Measurements from ENCODE around the gene TMEM51.

Gene TMEM51

DNA sequence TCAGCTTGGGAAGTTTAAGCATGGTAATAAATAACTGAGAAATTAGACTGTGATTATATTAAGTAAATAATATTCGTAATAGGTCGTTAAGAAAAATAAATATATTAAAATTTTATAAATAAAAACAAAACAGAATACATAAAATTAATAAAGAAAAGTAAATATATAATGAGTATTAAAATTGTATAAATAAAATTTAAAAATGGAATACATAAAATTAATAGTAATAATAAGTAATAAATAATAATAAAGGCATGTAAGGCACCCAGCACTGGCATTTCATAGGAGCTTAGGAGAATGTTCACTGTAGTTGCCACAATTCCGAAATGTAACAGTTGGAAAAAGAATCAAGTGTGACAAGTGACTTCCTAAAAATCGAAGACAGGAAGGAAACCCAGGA lies 47.7 kb downstream of the TMEM51 start:
- DNase-seq: no peak

GRCh38 chr1:15201849-15202551 lies 48.5 kb downstream of the TMEM51 start:
- DNase-seq: no peak

GRCh38 chr1:15204931-15205330 lies 51.4 kb downstream of the TMEM51 start:
- no peak for DNase-seq

- no peak for DNase-seq
Measured at GRCh38 chr1:15205586-15206346, 52.2 kb downstream of the TMEM51 start.

DNA sequence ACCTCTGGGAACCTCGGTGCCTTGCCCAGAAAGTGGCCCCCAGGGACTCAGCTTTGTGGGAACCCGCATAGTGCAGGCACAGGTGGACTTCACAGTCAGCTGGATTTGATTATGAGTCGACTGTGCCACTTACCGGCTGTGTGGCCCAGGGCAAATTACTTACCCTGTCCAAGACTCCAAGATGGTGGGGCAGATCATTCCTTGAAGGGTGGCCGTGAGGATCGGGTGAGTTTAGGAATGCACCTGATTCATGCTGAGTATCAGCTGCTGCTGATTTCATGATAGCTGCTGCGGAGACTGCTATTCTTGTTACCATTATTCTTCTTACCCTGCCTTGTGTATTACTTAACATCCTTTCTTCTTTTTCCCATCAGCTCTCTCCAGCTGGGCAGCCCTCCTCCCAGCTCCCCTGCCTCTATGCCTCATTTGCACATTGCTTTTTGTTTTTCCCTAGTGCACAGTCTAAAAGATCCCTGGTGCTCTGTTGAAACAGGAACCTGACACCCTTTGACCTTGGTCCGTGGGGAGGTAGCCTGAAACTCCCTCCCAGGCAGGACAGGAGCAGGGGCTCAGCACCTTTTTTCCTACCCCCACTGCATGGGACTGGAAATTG lies 53.0 kb downstream of the TMEM51 start:
- DNase-seq: no peak

DNA sequence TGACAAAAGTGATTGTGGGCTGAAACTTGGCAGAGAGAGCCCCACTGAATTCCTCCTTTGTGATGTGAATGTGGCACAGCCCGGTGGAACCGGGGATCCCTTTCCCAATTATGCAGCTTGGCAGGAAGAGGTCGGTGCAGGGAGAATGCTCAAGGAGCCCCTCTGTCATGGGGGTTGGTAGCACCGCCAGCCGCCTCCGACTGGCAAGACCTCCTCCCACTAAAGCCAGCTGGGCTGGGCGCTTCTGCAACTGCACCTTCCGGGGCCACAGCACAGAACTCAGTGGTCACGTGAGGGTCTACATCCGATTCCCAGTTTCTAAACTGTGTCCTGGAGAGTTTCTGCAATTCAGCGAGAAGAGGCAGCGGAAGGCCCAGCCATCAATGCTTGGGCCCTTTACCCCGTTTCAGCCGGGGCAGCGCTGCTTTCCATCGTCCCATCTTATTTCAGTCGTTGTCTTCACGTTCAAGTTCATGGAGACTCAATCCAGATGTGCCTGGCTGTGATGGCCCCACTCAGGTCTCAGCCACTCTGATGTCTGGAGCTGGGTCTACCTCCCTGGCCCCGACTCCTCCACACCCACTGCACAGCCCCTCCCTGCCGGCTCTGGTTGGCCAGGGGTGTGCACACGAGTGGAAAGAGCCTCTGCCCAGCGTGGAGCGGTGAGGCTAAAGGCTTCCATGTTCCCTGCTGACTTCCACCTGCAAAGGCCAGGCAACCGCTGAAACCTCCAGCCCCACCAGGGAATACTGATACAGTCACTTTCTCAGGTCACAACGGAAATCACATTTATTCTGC lies 53.7 kb downstream of the TMEM51 start:
- DNase-seq: no peak

- DNase-seq: no peak
Measured at GRCh38 chr1:15207829-15208429, 54.4 kb downstream of the TMEM51 start.

DNA sequence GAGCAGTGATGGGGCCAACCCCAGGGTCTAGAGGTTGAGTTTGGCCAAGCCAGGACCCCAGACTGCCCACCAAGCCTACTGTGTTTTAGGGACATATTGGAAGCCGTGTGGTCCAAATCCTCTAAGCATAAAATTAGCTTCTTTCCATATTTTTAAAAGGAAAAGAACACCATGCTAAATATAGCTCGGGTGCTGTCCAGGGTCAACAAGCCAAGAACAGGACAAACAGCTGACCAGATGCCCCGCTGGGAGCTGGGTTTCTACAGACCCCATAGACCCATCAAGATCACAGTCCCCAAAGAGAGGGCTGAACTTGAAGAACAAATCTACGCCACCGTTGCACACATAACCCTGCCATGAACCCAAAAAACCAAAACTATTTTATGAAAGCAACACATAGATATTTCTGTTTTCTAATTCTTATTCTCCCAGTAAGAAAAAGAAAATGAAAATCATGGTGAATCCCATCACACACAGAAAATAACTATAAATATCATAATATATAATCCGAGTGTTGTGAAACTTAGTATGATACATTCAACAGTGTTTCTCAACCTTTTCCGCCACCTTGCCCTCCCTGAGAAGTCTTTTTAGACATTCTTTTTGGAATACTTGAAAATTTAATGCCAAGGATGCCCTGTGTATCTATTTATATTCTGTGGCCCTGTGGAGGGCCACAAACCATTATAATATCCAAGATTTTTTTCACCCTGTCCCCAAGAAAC lies 57.3 kb downstream of the TMEM51 start:
- DNase-seq: no peak

DNA sequence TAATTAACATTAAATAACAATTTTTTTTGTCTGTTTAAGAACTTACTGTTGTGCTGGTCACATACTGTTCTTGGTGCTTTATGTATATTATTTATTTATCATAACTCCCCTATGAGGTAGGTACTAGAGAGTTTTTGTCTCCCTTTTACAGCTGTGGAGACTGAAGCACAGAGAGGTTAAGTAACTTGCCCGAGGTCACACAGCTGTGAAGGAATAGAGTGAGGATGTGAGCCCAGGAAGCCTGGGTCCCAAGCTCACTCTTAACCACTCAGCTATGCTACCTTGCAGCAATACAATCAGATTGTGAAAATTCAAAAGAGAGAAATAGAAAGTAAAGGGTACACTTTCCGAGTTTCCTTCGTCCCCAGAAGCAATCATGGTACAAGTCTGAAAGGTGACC lies 57.9 kb downstream of the TMEM51 start:
- no peak for DNase-seq

- DNase-seq: peak; percentile 32
Measured at GRCh38 chr1:15212216-15212953, 58.8 kb downstream of the TMEM51 start.

- DNase-seq: no peak
Measured at GRCh38 chr1:15212954-15213291, 59.4 kb downstream of the TMEM51 start.

DNA sequence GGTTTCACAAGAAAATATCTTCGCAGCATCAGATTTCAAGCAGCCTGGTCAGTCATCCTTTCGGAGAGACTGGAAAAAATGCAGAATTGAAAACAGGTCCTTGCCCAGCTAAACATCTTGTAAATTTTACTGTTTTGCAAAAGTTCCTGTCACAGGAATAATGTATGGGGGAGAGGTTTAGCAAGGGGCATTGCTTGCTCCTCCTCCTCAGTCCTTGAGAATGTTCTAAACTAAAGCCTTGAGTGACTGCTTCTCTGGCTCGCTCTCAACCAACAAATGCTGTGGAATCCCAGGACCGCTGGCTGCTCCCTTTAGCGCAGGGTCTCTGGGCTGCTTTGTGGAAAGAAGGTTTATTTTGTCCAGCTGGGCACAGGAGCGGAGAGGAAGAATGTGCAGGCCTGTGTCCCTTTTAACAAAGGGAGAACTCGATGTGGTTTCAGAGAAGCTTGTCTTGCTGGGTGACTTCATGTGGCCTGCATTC lies 59.8 kb downstream of the TMEM51 start:
- peak; percentile 29 for DNase-seq

DNA sequence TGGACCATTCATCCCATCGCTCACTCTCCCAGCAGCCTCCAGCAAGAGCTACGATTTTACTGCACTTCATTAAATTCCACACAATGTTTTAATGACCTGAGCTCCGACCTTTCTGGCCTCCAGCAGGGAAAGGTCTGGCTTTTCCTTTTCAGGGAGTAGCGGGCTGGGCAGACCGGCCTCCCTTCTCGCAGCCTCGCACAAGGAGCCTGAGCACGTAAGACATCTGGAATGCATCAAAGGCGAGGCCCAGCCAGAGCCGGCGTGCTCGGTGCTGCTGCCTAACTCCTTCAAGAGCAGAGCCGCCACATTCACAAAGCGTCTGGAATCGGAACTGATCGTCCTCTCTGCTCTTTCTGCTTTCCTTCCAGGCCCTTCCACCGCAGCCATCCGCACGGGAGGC lies 61.0 kb downstream of the TMEM51 start:
- DNase-seq: peak; percentile 74

GRCh38 chr1:15215116-15215515 lies 61.6 kb downstream of the TMEM51 start:
- DNase-seq: no peak

GRCh38 chr1:15217654-15218053 lies 64.1 kb downstream of the TMEM51 start:
- no peak for DNase-seq

GRCh38 chr1:15218287-15219279 lies 65.0 kb downstream of the TMEM51 start:
- no peak for DNase-seq

- DNase-seq: no peak
Measured at GRCh38 chr1:15219280-15220023, 65.9 kb downstream of the TMEM51 start.

GRCh38 chr1:15220024-15220392 lies 66.5 kb downstream of the TMEM51 start:
- DNase-seq: no peak

DNA sequence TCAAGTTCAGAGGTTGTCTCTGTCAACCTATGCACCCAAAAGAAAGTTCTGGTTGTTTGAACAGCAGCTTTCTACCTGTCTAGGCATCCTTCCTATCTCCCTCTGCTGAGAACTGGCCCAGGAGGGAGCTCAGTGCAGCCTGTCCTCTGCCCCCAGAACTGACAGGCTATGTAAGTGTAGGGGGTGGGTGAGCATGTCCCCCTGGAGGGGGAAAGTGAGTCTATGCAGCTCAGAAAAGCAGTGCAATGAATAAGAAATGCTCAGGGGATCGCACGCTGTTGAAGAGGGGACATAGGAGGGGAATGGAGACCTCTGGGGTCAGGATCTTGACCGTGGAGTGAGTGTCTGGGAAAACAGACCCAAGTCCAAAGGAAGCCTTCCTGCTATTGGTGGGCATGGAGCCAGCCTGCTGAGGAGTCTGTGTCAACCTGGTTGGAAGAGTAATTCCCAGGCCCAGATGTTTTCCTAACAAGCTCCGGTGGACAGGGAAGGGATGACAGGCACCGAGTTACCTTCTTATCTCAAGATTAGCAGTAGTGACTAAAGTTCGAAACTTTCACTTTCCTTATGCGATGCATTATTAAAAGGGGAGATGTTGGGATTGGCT lies 67.4 kb downstream of the TMEM51 start:
- no peak for DNase-seq
